GM12878 (cell line): ENCODE results near the gene SMTNL2. TPM values are rescaled to one million over a fixed set of nuclear protein-coding genes. Genes with fewer than 3 reads are reported as not detected.

Experiments
- ATAC-seq: fragments of 200-7000 bp; cut with Tn5 transposase; 3 replicates; pipeline ENCODE4 v1.9.1; 2020; ENCODE audit warnings: mild to moderate bottlenecking, moderate library complexity
- BruUV-seq: library from RNA; stranded (reverse); fragments of 400-500 nt; replicated peaks from 2 replicates; lab custom pipeline; 2021; lab: Mats Ljungman, UMichigan
- CTCF ChIA-PET: fragments of 300-600 bp; sonication (Branson Sonifier 250); formaldehyde crosslinking; extraction: SDS; loops from one replicate; lab custom pipeline; 2021; ENCODE audit warnings: inconsistent platforms; lab: Yijun Ruan, JAX
- POLR2A ChIA-PET: fragments of 350-600 bp; formaldehyde crosslinking; extraction: SDS; loops from one replicate; lab custom pipeline; 2021; ENCODE audit warnings: inconsistent platforms; lab: Charles Lee
- RAD21 ChIA-PET: fragments of 300-600 bp; sonication (Branson Sonifier 250); formaldehyde crosslinking; loops from one replicate; lab custom pipeline; 2023; ENCODE audit warnings: antibody characterized with exemption; ENCODE audit not compliant: unreplicated experiment; lab: Charles Lee
- SMC1A ChIA-PET: fragments of 300-600 bp; sonication (Branson Sonifier 250); formaldehyde crosslinking; loops from one replicate; lab custom pipeline; 2023; ENCODE audit not compliant: unreplicated experiment, uncharacterized antibody; lab: Charles Lee
- DNase-seq: peaks from one replicate; pipeline ENCODE4 v3.0.0-alpha.2; 2011; ENCODE audit warnings: low read depth, low spot score
- FAIRE-seq: peaks from 3 replicates; lab custom pipeline; 2011; peaks lifted over from hg19 to GRCh38; lab: Jason Lieb, UNC
- H2AFZ ChIP-seq: 2 replicates; pipeline ENCODE4 v1.6.0; 2011; ENCODE audit warnings: low read depth, low read length, control low read depth; ENCODE audit not compliant: control insufficient read depth
- H3K27ac ChIP-seq: 2 replicates; pipeline ENCODE4 v1.5.1; 2011; ENCODE audit warnings: control low read depth; ENCODE audit not compliant: control insufficient read depth, insufficient read depth
- H3K27me3 ChIP-seq, 2 experiments: replicated peaks in 1 of 2; 2 replicates each; pipeline versions ENCODE4 v1.6.0 to v1.6.1; 2011; ENCODE audit warnings: low read length in 1 of 2; ENCODE audit not compliant: control insufficient read depth in 2 of 2, insufficient read depth in 2 of 2
- H3K36me3 ChIP-seq, 2 experiments: 2 replicates each; pipeline ENCODE4 v1.5.1; 2011; ENCODE audit warnings: low read length in 1 of 2; ENCODE audit not compliant: control insufficient read depth in 2 of 2, insufficient read depth in 2 of 2
- H3K4me1 ChIP-seq: 2 replicates; pipeline ENCODE4 v1.6.1; 2011; ENCODE audit warnings: mild to moderate bottlenecking, low read length, moderate library complexity, mixed read lengths; ENCODE audit not compliant: control insufficient read depth, insufficient read depth
- H3K4me2 ChIP-seq: 2 replicates; pipeline ENCODE4 v1.6.0; 2011; ENCODE audit warnings: control low read depth; ENCODE audit not compliant: control insufficient read depth, insufficient read depth
- H3K4me3 ChIP-seq: fragments of 200-600 bp; sonication (generic); 2 replicates; pipeline ENCODE4 v1.5.1; 2016
- H3K79me2 ChIP-seq: 2 replicates; pipeline ENCODE4 v1.6.0; 2011; ENCODE audit warnings: low read length; ENCODE audit not compliant: control insufficient read depth, insufficient read depth
- H3K9ac ChIP-seq: 2 replicates; pipeline ENCODE4 v1.8.0; 2011; ENCODE audit warnings: low read length, control low read depth, mixed read lengths; ENCODE audit not compliant: control insufficient read depth, insufficient read depth
- H3K9me3 ChIP-seq: replicated peaks from 3 replicates; pipeline ENCODE4 v1.5.1; 2011; ENCODE audit warnings: mild to moderate bottlenecking, low read length; ENCODE audit not compliant: control insufficient read depth, insufficient read depth
- H4K20me1 ChIP-seq: 2 replicates; pipeline ENCODE4 v1.6.0; 2011; ENCODE audit not compliant: control insufficient read depth, insufficient read depth
- SREBF1 ChIP-seq: IDR thresholded peaks from 2 replicates; pipeline ENCODE4 v1.6.1; 2012; ENCODE audit warnings: mild to moderate bottlenecking, low read length
- WGBS: methylation state at CpG from one replicate; pipeline ENCODE4 v1.1.6; 2016; ENCODE audit warnings: low lambda C conversion rate; ENCODE audit not compliant: insufficient replicate concordance, insufficient coverage; ENCODE audit errors: missing lambda C conversion rate; 5-methylcytosine and 5-hydroxymethylcytosine counted together
- in situ Hi-C: fragments of 300-500 bp; cut with MboI; formaldehyde crosslinking; loops from 9 replicates; pipeline ENCODE4 v1.14.3; 2018; ENCODE audit warnings: mixed read lengths
- intact Hi-C: fragments of 100-400 bp; cut with micrococcal nuclease; formaldehyde crosslinking; loops from one replicate; pipeline ENCODE4 v1.14.2; 2022; ENCODE audit not compliant: unreplicated experiment
- polyA plus RNA-seq, 11 experiments: library from polyadenylated mRNA; depleted of rRNA in 4 of 11; unstranded in 6 of 11; stranded (reverse) in 5 of 11; fragments of >200 nt; fragmentation: Nextera tagmentation in 4 of 11; fragmentation: Illumina TruSeq in 1 of 11; extraction: Ambion mirVana in 4 of 11; extraction: Trizol in 1 of 11; gene quantifications; 1 replicate in 1 of 11; 2 replicates in 10 of 11; pipeline versions ENCODE4 v1.2.1 to v1.2.3, GENCODE V29; 2011 to 2016; ENCODE audit warnings: inconsistent platforms in 2 of 11, missing spikeins in 2 of 11, low read depth in 1 of 11
- total RNA-seq, 4 experiments: library from RNA; depleted of rRNA in 3 of 4; stranded (reverse); fragments of >200 nt in 3 of 4; fragmentation: Illumina TruSeq in 1 of 4; extraction: Trizol in 1 of 4; gene quantifications; 2 replicates each; pipeline versions ENCODE4 v1.2.1 to v1.2.3, GENCODE V29; 2013 to 2021
- TF ChIP-seq, protein P1 (sequence below): fragments of 150-350 bp; IDR thresholded peaks from 2 replicates; pipeline ENCODE4 v1.6.1; 2016; ENCODE audit warnings: low read depth, low read length

Gene SMTNL2
- total and polyA plus RNA-seq, 10 of the 15 experiments (the other 5 are each of a cell fraction or from before 2014, with no cell fraction given), result not detected

DNA sequence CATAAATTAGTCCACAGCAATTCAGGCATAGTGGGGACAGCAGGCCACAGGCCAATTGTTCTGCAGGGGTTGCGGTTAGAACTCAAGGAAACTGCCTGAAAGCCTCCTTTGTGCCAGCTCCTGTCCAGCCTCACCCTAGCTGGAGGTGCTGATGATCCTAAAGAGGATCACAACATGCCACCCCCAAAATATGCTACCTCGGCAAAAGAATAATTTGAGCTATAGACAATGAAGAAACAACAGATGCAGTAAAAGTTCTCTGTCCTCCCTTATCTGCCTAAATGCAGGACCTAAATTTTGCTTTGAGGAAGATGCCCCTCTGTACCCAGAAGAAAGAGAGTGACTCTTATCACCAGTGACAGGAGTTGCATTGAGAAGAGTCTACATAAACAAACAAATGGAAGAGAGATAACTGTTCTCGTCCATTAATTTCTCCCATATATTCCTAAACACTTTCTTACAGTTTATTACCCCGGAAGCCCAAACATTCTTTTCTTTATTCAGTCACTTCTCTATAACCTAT, 42.5 kb downstream of the SMTNL2 start:
- H3K4me2 ChIP-seq, result no peak overlapping the region
- ChIA-PET SMC1A (interaction anchor here (0.8 to 3.7 kb wide), 5 partner anchors 9 to 211 kb away, joined by 3 to 31 read pairs (median 4); no protein-coding TSS in a partner anchor), CTCF (interaction anchor here (0.6 to 6.0 kb wide), 12 partner anchors 10 to 400 kb away, joined by 3 to 135 read pairs (median 4); partner anchors contain the start of gene MYBBP1A), POLR2A (no interaction called here), RAD21 (interaction anchor here (0.6 to 3.6 kb wide), 4 partner anchors 59 to 208 kb away, joined by 3 to 24 read pairs (median 4); no protein-coding TSS in a partner anchor)
- no peaks in the 10 kb centered on the region; the same call in 2 of the 3 replicates for H3K9me3 ChIP-seq
- no peak for ATAC-seq
- H3K9ac ChIP-seq, result no peak overlapping the region
- intact Hi-C loops (loop anchor here (1.0 to 2.0 kb wide), 2 partner anchors 60 to 206 kb away; no protein-coding TSS in a partner anchor), in situ Hi-C loops (no loop called here)
- TF ChIP-seq SREBF1, result no peak
- TF ChIP-seq, protein P1, sequence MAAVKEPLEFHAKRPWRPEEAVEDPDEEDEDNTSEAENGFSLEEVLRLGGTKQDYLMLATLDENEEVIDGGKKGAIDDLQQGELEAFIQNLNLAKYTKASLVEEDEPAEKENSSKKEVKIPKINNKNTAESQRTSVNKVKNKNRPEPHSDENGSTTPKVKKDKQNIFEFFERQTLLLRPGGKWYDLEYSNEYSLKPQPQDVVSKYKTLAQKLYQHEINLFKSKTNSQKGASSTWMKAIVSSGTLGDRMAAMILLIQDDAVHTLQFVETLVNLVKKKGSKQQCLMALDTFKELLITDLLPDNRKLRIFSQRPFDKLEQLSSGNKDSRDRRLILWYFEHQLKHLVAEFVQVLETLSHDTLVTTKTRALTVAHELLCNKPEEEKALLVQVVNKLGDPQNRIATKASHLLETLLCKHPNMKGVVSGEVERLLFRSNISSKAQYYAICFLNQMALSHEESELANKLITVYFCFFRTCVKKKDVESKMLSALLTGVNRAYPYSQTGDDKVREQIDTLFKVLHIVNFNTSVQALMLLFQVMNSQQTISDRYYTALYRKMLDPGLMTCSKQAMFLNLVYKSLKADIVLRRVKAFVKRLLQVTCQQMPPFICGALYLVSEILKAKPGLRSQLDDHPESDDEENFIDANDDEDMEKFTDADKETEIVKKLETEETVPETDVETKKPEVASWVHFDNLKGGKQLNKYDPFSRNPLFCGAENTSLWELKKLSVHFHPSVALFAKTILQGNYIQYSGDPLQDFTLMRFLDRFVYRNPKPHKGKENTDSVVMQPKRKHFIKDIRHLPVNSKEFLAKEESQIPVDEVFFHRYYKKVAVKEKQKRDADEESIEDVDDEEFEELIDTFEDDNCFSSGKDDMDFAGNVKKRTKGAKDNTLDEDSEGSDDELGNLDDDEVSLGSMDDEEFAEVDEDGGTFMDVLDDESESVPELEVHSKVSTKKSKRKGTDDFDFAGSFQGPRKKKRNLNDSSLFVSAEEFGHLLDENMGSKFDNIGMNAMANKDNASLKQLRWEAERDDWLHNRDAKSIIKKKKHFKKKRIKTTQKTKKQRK, result no peak
- H3K27me3 ChIP-seq, result peaks cover 0 to 3% of the 10 kb centered on the region in 2 experiments; a peak in 2 of 4 replicates
- no peaks in the 10 kb centered on the region for H4K20me1 ChIP-seq
- H3K4me1 ChIP-seq, result no peaks in the 10 kb centered on the region
- no peak overlapping the region for H2AFZ ChIP-seq
- no peak overlapping the region for H3K4me3 ChIP-seq
- H3K27ac ChIP-seq, result no peak overlapping the region
- WGBS, result 55% methylated on average over 4 of the region's 4 CpGs
- FAIRE-seq, result no peak
- no peaks in the 10 kb centered on the region for H3K36me3 ChIP-seq
- H3K79me2 ChIP-seq, result no peaks in the 10 kb centered on the region
- BruUV-seq, result no TSS peak
- DNase-seq, result no peak
